H1 (cell line): ENCODE measurements around the gene TSPAN3. TPM values are rescaled to one million over a fixed set of nuclear protein-coding genes. Genes with fewer than 3 reads are reported as not detected.

Experiments
- ATF2 ChIP-seq: IDR thresholded peaks from 2 replicates; pipeline ENCODE4 v1.6.1; 2012; ENCODE audit warnings: low read length, inconsistent platforms
- E2F6 ChIP-seq: IDR thresholded peaks from 2 replicates; pipeline ENCODE4 v1.6.1; 2012; ENCODE audit warnings: inconsistent platforms
- TEAD4 ChIP-seq: IDR thresholded peaks from 2 replicates; pipeline ENCODE4 v1.6.1; 2012; ENCODE audit warnings: low read depth, low read length, inconsistent platforms, mixed read lengths
- polyA plus RNA-seq, 7 experiments: library from polyadenylated mRNA; depleted of rRNA in 3 of 7; stranded (reverse) in 5 of 7; unstranded in 2 of 7; fragments of >200 nt in 5 of 7; fragments of 200-250 nt in 2 of 7; gene quantifications; 1 replicate in 5 of 7; 2 replicates in 1 of 7; 4 replicates in 1 of 7; pipeline versions ENCODE4 v1.2.1 to v1.2.3, GENCODE V29; 2011 to 2013; ENCODE audit warnings: missing spikeins in 2 of 7, mixed read lengths in 2 of 7
- total RNA-seq: library from RNA; stranded (reverse); fragmentation: NEBNext Ultra II Directional; extraction: Animal tissue kit (Norgen Biotek cat#: 25700); gene quantifications from 2 replicates; pipeline ENCODE4 v1.2.1, GENCODE V29; 2021

Gene TSPAN3
- total and polyA plus RNA-seq, 2 of the 8 experiments (the other 6 are each of a cell fraction or from before 2014, with no cell fraction given) = 107 to 238 TPM

- TF ChIP-seq ATF2 = no peak
- no peak for TF ChIP-seq TEAD4
- TF ChIP-seq E2F6 = no peak
Observed at GRCh38 chr15:77093436-77093835, 22.5 kb upstream of the TSPAN3 start (continued).
